GM18498 (cell line): Measurements from ENCODE around the gene ETV3L.

Source experiments
- ATAC-seq: cut with Tn5 transposase; IDR thresholded peaks from one replicate; pipeline ENCODE4 v1.9.1; 2021; ENCODE audit warnings: mild to moderate bottlenecking, moderate library complexity; ENCODE audit not compliant: unreplicated experiment

Gene ETV3L

GRCh38 chr1:157132616-157133167 lies 33.1 kb upstream of the ETV3L start:
- ATAC-seq = no peak

- no peak for ATAC-seq
Measured at GRCh38 chr1:157132111-157132510, 32.5 kb upstream of the ETV3L start.

- no peak for ATAC-seq
Measured at GRCh38 chr1:157131281-157131680, 31.7 kb upstream of the ETV3L start.

GRCh38 chr1:157124855-157125254 lies 25.2 kb upstream of the ETV3L start:
- ATAC-seq = no peak

- no peak for ATAC-seq
Measured at GRCh38 chr1:157119448-157119847, 19.8 kb upstream of the ETV3L start.

- no peak for ATAC-seq
Measured at GRCh38 chr1:157119008-157119407, 19.4 kb upstream of the ETV3L start.

- no peak for ATAC-seq
Measured at GRCh38 chr1:157117527-157118057, 18.0 kb upstream of the ETV3L start.

GRCh38 chr1:157116737-157117103 lies 17.1 kb upstream of the ETV3L start:
- ATAC-seq = no peak

- no peak for ATAC-seq
Measured at GRCh38 chr1:157115851-157116736, 16.5 kb upstream of the ETV3L start.

GRCh38 chr1:157115429-157115838 lies 15.8 kb upstream of the ETV3L start:
- ATAC-seq = no peak

GRCh38 chr1:157114183-157115121 lies 14.8 kb upstream of the ETV3L start:
- no peak for ATAC-seq

GRCh38 chr1:157113631-157114030 lies 14.0 kb upstream of the ETV3L start:
- ATAC-seq = no peak

GRCh38 chr1:157113106-157113505 lies 13.5 kb upstream of the ETV3L start:
- no peak for ATAC-seq

- ATAC-seq = no peak
Measured at GRCh38 chr1:157112186-157112867, 12.7 kb upstream of the ETV3L start.

- ATAC-seq = no peak
Measured at GRCh38 chr1:157111396-157112165, 12.0 kb upstream of the ETV3L start.

- ATAC-seq = no peak
Measured at GRCh38 chr1:157110686-157111085, 11.1 kb upstream of the ETV3L start.

GRCh38 chr1:157110003-157110402 lies 10.4 kb upstream of the ETV3L start:
- ATAC-seq = no peak

- no peak for ATAC-seq
Measured at GRCh38 chr1:157108448-157108847, 8.8 kb upstream of the ETV3L start.

- ATAC-seq = no peak
Measured at GRCh38 chr1:157107702-157108101, 8.1 kb upstream of the ETV3L start.

GRCh38 chr1:157106813-157107189 lies 7.2 kb upstream of the ETV3L start:
- ATAC-seq = no peak
